CD14-positive monocyte (primary cell): ENCODE data around the gene MLLT10. TPM values are rescaled to one million over a fixed set of nuclear protein-coding genes. Genes with fewer than 3 reads are reported as not detected.
A peak's percentile ranks its signal among the peaks of the same experiment; 100 is the strongest.

Experiments
- DNase-seq, 3 donors: peaks; one replicate each; pipeline ENCODE4 v3.0.0-alpha.2; 2011 to 2022
- H2AFZ ChIP-seq: 2 replicates; pipeline ENCODE4 v1.6.0; 2012; ENCODE audit warnings: mild to moderate bottlenecking, low read depth, low read length, inconsistent platforms; ENCODE audit not compliant: insufficient read depth, poor library complexity, severe bottlenecking
- H3K27ac ChIP-seq, 2 donors: 1 replicate in 1 of 2; 2 replicates in 1 of 2; pipeline ENCODE4 v1.5.1; 2012 to 2013; ENCODE audit warnings: low read length in 2 of 2, control low read depth in 1 of 2, inconsistent platforms in 1 of 2, low read depth in 1 of 2, mild to moderate bottlenecking in 1 of 2
- H3K27me3 ChIP-seq, 2 donors: one replicate each; pipeline versions ENCODE4 v1.6.0 to v1.6.1; 2011 to 2013; ENCODE audit warnings: low read length in 2 of 2; ENCODE audit not compliant: control insufficient read depth in 2 of 2, insufficient read depth in 2 of 2
- H3K36me3 ChIP-seq, 2 donors: replicated peaks in 1 of 2; 1 replicate in 1 of 2; 2 replicates in 1 of 2; pipeline versions ENCODE4 v1.5.1 to v1.6.1; 2012 to 2013; ENCODE audit warnings: low read length in 2 of 2, control low read depth in 1 of 2, inconsistent platforms in 1 of 2, mild to moderate bottlenecking in 1 of 2; ENCODE audit not compliant: insufficient read depth in 2 of 2, control insufficient read depth in 1 of 2
- H3K4me1 ChIP-seq, 2 donors: 1 replicate in 1 of 2; 2 replicates in 1 of 2; pipeline versions ENCODE4 v1.5.1 to v1.6.1; 2012 to 2013; ENCODE audit warnings: low read length in 2 of 2, control low read depth in 1 of 2, inconsistent platforms in 1 of 2, mild to moderate bottlenecking in 1 of 2, moderate library complexity in 1 of 2; ENCODE audit not compliant: insufficient read depth in 2 of 2, control insufficient read depth in 1 of 2
- H3K4me2 ChIP-seq: replicated peaks from 2 replicates; pipeline ENCODE3; 2012; ENCODE audit warnings: low read length, moderate library complexity, mild to moderate bottlenecking; ENCODE audit not compliant: poor library complexity, severe bottlenecking; ENCODE audit errors: extremely low read depth
- H3K4me3 ChIP-seq, 3 experiments: fragments of 200-600 bp in 1 of 3; sonication (generic) in 1 of 3; replicated peaks in 1 of 3; 1 replicate in 2 of 3; 2 replicates in 1 of 3; pipeline ENCODE4 v1.5.1; 2011 to 2013; ENCODE audit warnings: low read length in 3 of 3, mild to moderate bottlenecking in 3 of 3, control low read depth in 2 of 3, low read depth in 2 of 3, inconsistent platforms in 1 of 3, moderate library complexity in 1 of 3
- H3K79me2 ChIP-seq: 2 replicates; pipeline ENCODE4 v1.6.0; 2012; ENCODE audit warnings: mild to moderate bottlenecking, control low read depth, inconsistent platforms, low read length, moderate library complexity; ENCODE audit not compliant: insufficient read depth
- H3K9ac ChIP-seq: 2 replicates; pipeline ENCODE4 v1.6.0; 2017; ENCODE audit warnings: low read length, mild to moderate bottlenecking; ENCODE audit not compliant: insufficient read depth, poor library complexity, severe bottlenecking
- H3K9me3 ChIP-seq, 2 donors: replicated peaks in 1 of 2; 1 replicate in 1 of 2; 2 replicates in 1 of 2; pipeline versions ENCODE4 v1.5.1 to v1.6.1; 2012 to 2013; ENCODE audit warnings: low read length in 2 of 2, control low read depth in 1 of 2; ENCODE audit not compliant: control insufficient read depth in 1 of 2, insufficient read depth in 1 of 2
- H4K20me1 ChIP-seq: 2 replicates; pipeline ENCODE4 v1.6.0; 2012; ENCODE audit warnings: mild to moderate bottlenecking, low read length, control low read depth, moderate library complexity; ENCODE audit not compliant: insufficient read depth
- H3K27ac Mint-ChIP-seq, 7 donors: one replicate each; pipeline ENCODE4 v1.8.0; 2020; ENCODE audit warnings: mild to moderate bottlenecking in 7 of 7, mixed read lengths in 7 of 7, moderate library complexity in 6 of 7, inconsistent platforms in 2 of 7
- H3K27me3 Mint-ChIP-seq, 3 donors: one replicate each; pipeline ENCODE4 v1.8.0; 2021 to 2022; ENCODE audit warnings: low read depth in 3 of 3, mild to moderate bottlenecking in 3 of 3, mixed read lengths in 3 of 3, moderate library complexity in 3 of 3, inconsistent platforms in 1 of 3
- H3K36me3 Mint-ChIP-seq, 2 donors: one replicate each; pipeline ENCODE4 v1.8.0; 2020; ENCODE audit warnings: mixed read lengths in 2 of 2, inconsistent platforms in 1 of 2, mild to moderate bottlenecking in 1 of 2
- H3K4me1 Mint-ChIP-seq: one replicate; pipeline ENCODE4 v1.8.0; 2020; ENCODE audit warnings: mild to moderate bottlenecking, mixed read lengths
- H3K4me3 Mint-ChIP-seq, 2 donors: one replicate each; pipeline ENCODE4 v1.8.0; 2020; ENCODE audit warnings: mild to moderate bottlenecking in 2 of 2, mixed read lengths in 2 of 2, moderate library complexity in 1 of 2
- H3K9me3 Mint-ChIP-seq, 7 donors: one replicate each; pipeline ENCODE4 v1.8.0; 2020 to 2022; ENCODE audit warnings: mixed read lengths in 7 of 7, mild to moderate bottlenecking in 6 of 7, moderate library complexity in 6 of 7, inconsistent platforms in 2 of 7
- CTCF ChIP-seq: fragments of 200-600 bp; IDR thresholded peaks from one replicate; pipeline ENCODE4 v1.8.0; 2022; ENCODE audit warnings: antibody characterized with exemption, mild to moderate bottlenecking
- WGBS: methylation state at CpG from one replicate; pipeline ENCODE4 v1.1.5; 2013; ENCODE audit warnings: missing lambda C conversion rate; ENCODE audit not compliant: insufficient coverage; 5-methylcytosine and 5-hydroxymethylcytosine counted together
- intact Hi-C, 2 donors: fragments of 100-400 bp; cut with micrococcal nuclease; formaldehyde crosslinking; loops; one replicate each; pipeline versions ENCODE4 v1.15.0 to v1.15.1; 2023
- polyA plus RNA-seq, 3 donors: library from polyadenylated mRNA; depleted of rRNA in 1 of 3; unstranded in 2 of 3; stranded (reverse) in 1 of 3; fragments of 300-500 nt in 2 of 3; fragments of >200 nt in 1 of 3; fragmentation: Illumina TruSeq in 2 of 3; gene quantifications; 1 replicate in 2 of 3; 2 replicates in 1 of 3; pipeline ENCODE4 v1.2.3, GENCODE V29; 2012 to 2021

MLLT10 gene
- polyA plus RNA-seq, 3 donors = 4.9 to 39.1 (median 7.5) TPM

GRCh38 chr10:21493784-21494183, 40.2 kb upstream of the MLLT10 start:
- Mint-ChIP-seq H3K4me3 (peak overlapping the region; percentile 85 to 96), H3K27ac (peak overlapping the region in 1 of 7 donors; percentile 25), H3K27me3 (peaks cover 35 to 55% (median 38%) of the 10 kb centered on the region in 3 donors), H3K4me1 (peaks cover 25% of the 10 kb centered on the region), H3K9me3 (peaks cover 0 to 10% (median 0%) of the 10 kb centered on the region in 7 donors), H3K36me3 (peaks cover 2 to 4% of the 10 kb centered on the region in 2 donors)
- H2AFZ ChIP-seq = peak overlapping the region; percentile 93
- DNase-seq = peak in 2 of 3 donors; percentile 24 to 32
- peak overlapping the region; percentile 49 for H3K9ac ChIP-seq
- WGBS = 0% methylated on average over 5 of the region's 9 CpGs
- peaks cover 16 to 40% of the 10 kb centered on the region in 2 donors for H3K27me3 ChIP-seq
- H3K27ac ChIP-seq = no peak overlapping the region
- intact Hi-C loops = loop anchor here in 1 of 2 donors (2.0 to 10.0 kb wide), 3 partner anchors 181 to 464 kb away; no protein-coding TSS in a partner anchor
- H3K79me2 ChIP-seq = no peaks in the 10 kb centered on the region
- H3K4me2 ChIP-seq = peak overlapping the region; percentile 100
- H3K4me3 ChIP-seq = peak overlapping the region; percentile 52 to 84 (median 59)
- no peaks in the 10 kb centered on the region for H4K20me1 ChIP-seq
- peaks cover 33 to 40% of the 10 kb centered on the region in 2 donors for H3K4me1 ChIP-seq
- no peaks in the 10 kb centered on the region for H3K36me3 ChIP-seq
- H3K9me3 ChIP-seq = peaks cover 0 to under 1% of the 10 kb centered on the region in 2 donors
- no peak for TF ChIP-seq CTCF

GRCh38 chr10:21494191-21495001, 39.6 kb upstream of the MLLT10 start:
- Histone ChIP-seq H3K4me2 (peak overlapping the region; percentile 100), H3K4me3 (peak overlapping the region; percentile 52 to 84 (median 59)), H2AFZ (peak overlapping the region; percentile 93), H3K9ac (peak overlapping the region; percentile 49), H3K36me3 (no peaks in the 10 kb centered on the region), H3K27ac (no peak overlapping the region), H3K27me3 (peaks cover 22 to 46% of the 10 kb centered on the region in 2 donors), H3K4me1 (peaks cover 34 to 41% of the 10 kb centered on the region in 2 donors), H3K79me2 (no peaks in the 10 kb centered on the region), H3K9me3 (peaks cover 0 to 6% of the 10 kb centered on the region in 2 donors), H4K20me1 (no peaks in the 10 kb centered on the region)
- intact Hi-C loops = loop anchor here in 1 of 2 donors (2.0 to 10.0 kb wide), 3 partner anchors 180 to 463 kb away; no protein-coding TSS in a partner anchor
- Mint-ChIP-seq H3K27ac (no peak overlapping the region), H3K36me3 (peaks cover 5 to 7% of the 10 kb centered on the region in 2 donors), H3K4me3 (peak overlapping the region; percentile 85 to 96), H3K27me3 (peaks cover 41 to 59% (median 44%) of the 10 kb centered on the region in 3 donors), H3K9me3 (peaks cover 0 to 11% (median 4%) of the 10 kb centered on the region in 7 donors), H3K4me1 (peaks cover 26% of the 10 kb centered on the region)
- no peak for TF ChIP-seq CTCF
- peak in 1 of 3 donors; percentile 16 for DNase-seq
- WGBS = under 1% methylated on average over 63 of the region's 66 CpGs
